22Rv1 (cell line): ENCODE data around the gene PDGFB.

Experiments
- ZFX ChIP-seq: fragments of 450-650 bp; IDR thresholded peaks from 2 replicates; pipeline ENCODE4 v1.6.1; 2017; ENCODE audit warnings: antibody characterized with exemption, borderline replicate concordance
- TF ChIP-seq, protein P1 (sequence below): fragments of 450-650 bp; IDR thresholded peaks from 2 replicates; pipeline ENCODE4 v1.5.1; 2017; ENCODE audit warnings: mild to moderate bottlenecking

DNA sequence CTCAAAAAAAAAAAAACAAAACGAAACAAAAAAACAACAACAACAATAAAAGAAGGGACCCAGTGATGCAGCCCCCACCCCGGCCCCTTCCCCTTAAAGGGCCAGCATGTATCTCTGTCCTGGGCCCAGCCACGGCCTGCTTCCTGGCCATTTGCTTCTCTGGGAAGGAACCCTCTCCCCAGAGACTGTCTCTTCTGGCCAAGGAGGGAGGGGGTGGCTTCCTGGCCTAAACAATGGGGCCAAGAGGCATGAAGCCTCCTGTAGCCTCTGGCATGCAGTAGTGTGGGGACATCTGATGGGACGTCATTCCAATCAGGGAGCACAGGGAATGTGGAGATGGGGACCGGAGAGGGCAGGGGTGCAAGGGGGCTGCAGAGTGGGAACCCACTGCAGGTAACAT lies 25.5 kb upstream of the PDGFB start:
- TF ChIP-seq, protein P1, sequence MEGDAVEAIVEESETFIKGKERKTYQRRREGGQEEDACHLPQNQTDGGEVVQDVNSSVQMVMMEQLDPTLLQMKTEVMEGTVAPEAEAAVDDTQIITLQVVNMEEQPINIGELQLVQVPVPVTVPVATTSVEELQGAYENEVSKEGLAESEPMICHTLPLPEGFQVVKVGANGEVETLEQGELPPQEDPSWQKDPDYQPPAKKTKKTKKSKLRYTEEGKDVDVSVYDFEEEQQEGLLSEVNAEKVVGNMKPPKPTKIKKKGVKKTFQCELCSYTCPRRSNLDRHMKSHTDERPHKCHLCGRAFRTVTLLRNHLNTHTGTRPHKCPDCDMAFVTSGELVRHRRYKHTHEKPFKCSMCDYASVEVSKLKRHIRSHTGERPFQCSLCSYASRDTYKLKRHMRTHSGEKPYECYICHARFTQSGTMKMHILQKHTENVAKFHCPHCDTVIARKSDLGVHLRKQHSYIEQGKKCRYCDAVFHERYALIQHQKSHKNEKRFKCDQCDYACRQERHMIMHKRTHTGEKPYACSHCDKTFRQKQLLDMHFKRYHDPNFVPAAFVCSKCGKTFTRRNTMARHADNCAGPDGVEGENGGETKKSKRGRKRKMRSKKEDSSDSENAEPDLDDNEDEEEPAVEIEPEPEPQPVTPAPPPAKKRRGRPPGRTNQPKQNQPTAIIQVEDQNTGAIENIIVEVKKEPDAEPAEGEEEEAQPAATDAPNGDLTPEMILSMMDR, result no peak
- TF ChIP-seq ZFX, result no peak
